HG02763 (cell line): ENCODE measurements around the gene CNOT4.

Experiments used
- ATAC-seq: cut with Tn5 transposase; IDR thresholded peaks from one replicate; pipeline ENCODE4 v1.9.1; 2021; ENCODE audit warnings: mild to moderate bottlenecking, moderate library complexity; ENCODE audit not compliant: unreplicated experiment

The CNOT4 gene

GRCh38 chr7:135407884-135408283, 102.0 kb downstream of the CNOT4 start:
- ATAC-seq: no peak

GRCh38 chr7:135406918-135407317, 103.0 kb downstream of the CNOT4 start:
- no peak for ATAC-seq

- ATAC-seq: no peak
These were observed 103.9 kb downstream of the CNOT4 start for GRCh38 chr7:135405969-135406368.

- ATAC-seq: no peak
These were observed 106.6 kb downstream of the CNOT4 start for GRCh38 chr7:135403302-135403701.

GRCh38 chr7:135397689-135398088, 112.2 kb downstream of the CNOT4 start:
- ATAC-seq: no peak

GRCh38 chr7:135392701-135393100, 117.2 kb downstream of the CNOT4 start:
- no peak for ATAC-seq

GRCh38 chr7:135391514-135391913, 118.4 kb downstream of the CNOT4 start:
- ATAC-seq: no peak

GRCh38 chr7:135390829-135391228, 119.1 kb downstream of the CNOT4 start:
- no peak for ATAC-seq

- ATAC-seq: no peak
These were observed 119.9 kb downstream of the CNOT4 start for GRCh38 chr7:135389971-135390370.

GRCh38 chr7:135388616-135389015, 121.3 kb downstream of the CNOT4 start:
- no peak for ATAC-seq

- no peak for ATAC-seq
These were observed 123.1 kb downstream of the CNOT4 start for GRCh38 chr7:135386776-135387175.

GRCh38 chr7:135386181-135386580, 123.7 kb downstream of the CNOT4 start:
- ATAC-seq: no peak

- ATAC-seq: no peak
These were observed 124.7 kb downstream of the CNOT4 start for GRCh38 chr7:135385209-135385608.

- no peak for ATAC-seq
These were observed 126.3 kb downstream of the CNOT4 start for GRCh38 chr7:135383525-135384175.

- ATAC-seq: no peak
These were observed 127.7 kb downstream of the CNOT4 start for GRCh38 chr7:135382173-135382572.

GRCh38 chr7:135381369-135381768, 128.5 kb downstream of the CNOT4 start:
- ATAC-seq: no peak

- no peak for ATAC-seq
These were observed 129.6 kb downstream of the CNOT4 start for GRCh38 chr7:135380351-135380750.

- no peak for ATAC-seq
These were observed 132.7 kb downstream of the CNOT4 start for GRCh38 chr7:135377171-135377570.

- ATAC-seq: no peak
These were observed 133.8 kb downstream of the CNOT4 start for GRCh38 chr7:135375908-135376699.

- no peak for ATAC-seq
These were observed 135.2 kb downstream of the CNOT4 start for GRCh38 chr7:135374736-135375135.

- no peak for ATAC-seq
These were observed 137.7 kb downstream of the CNOT4 start for GRCh38 chr7:135372222-135372621.

- ATAC-seq: no peak
These were observed 139.2 kb downstream of the CNOT4 start for GRCh38 chr7:135370656-135371055.
